Spleen (tissue), 11 donors: ENCODE measurements around the gene MAOB. TPM values are rescaled to one million over a fixed set of nuclear protein-coding genes. Genes with fewer than 3 reads are reported as not detected.

Experiments
- DNase-seq: peaks from one replicate; pipeline ENCODE4 v3.0.0-alpha.2; 2020
- H3K27ac ChIP-seq, 8 donors: fragments of 200-600 bp; sonication (generic) in 7 of 8; 1 replicate in 4 of 8; 2 replicates in 4 of 8; pipeline versions ENCODE4 v1.5.0 to v1.8.0; 2016 to 2021; ENCODE audit warnings: inconsistent platforms in 4 of 8, mild to moderate bottlenecking in 4 of 8, moderate library complexity in 1 of 8
- H3K27me3 ChIP-seq, 7 donors: fragments of 200-600 bp; sonication (generic) in 6 of 7; replicated peaks in 1 of 7; 1 replicate in 4 of 7; 2 replicates in 3 of 7; pipeline versions ENCODE4 v1.5.0 to v1.8.0; 2016 to 2021; ENCODE audit warnings: inconsistent platforms in 3 of 7, mild to moderate bottlenecking in 1 of 7
- H3K36me3 ChIP-seq, 6 donors: fragments of 200-600 bp; sonication (generic) in 5 of 6; 1 replicate in 4 of 6; 2 replicates in 2 of 6; pipeline versions ENCODE4 v1.5.0 to v1.8.0; 2016 to 2021; ENCODE audit warnings: inconsistent platforms in 2 of 6
- H3K4me1 ChIP-seq, 6 donors: fragments of 200-600 bp; sonication (generic) in 5 of 6; 1 replicate in 3 of 6; 2 replicates in 3 of 6; pipeline versions ENCODE4 v1.5.0 to v1.8.0; 2016 to 2021; ENCODE audit warnings: inconsistent platforms in 3 of 6
- H3K4me3 ChIP-seq, 8 donors: fragments of 200-600 bp; sonication (generic) in 7 of 8; 1 replicate in 4 of 8; 2 replicates in 4 of 8; pipeline versions ENCODE4 v1.5.0 to v1.8.0; 2016 to 2021; ENCODE audit warnings: inconsistent platforms in 4 of 8, mild to moderate bottlenecking in 4 of 8, moderate library complexity in 2 of 8
- H3K9me3 ChIP-seq, 8 donors: fragments of 200-600 bp; sonication (generic) in 7 of 8; 1 replicate in 4 of 8; 2 replicates in 4 of 8; pipeline versions ENCODE4 v1.5.0 to v1.8.0; 2016 to 2021; ENCODE audit warnings: inconsistent platforms in 4 of 8
- CTCF ChIP-seq, 11 experiments: fragments of 200-600 bp in 7 of 11; fragments of 450-650 bp in 4 of 11; sonication (generic) in 4 of 11; IDR thresholded peaks in 8 of 11; conservative IDR thresholded peaks in 3 of 11; 1 replicate in 7 of 11; 2 replicates in 4 of 11; pipeline versions ENCODE4 v1.4.0 to v1.8.0; 2016 to 2021; ENCODE audit warnings: antibody characterized with exemption in 11 of 11, inconsistent platforms in 4 of 11, mild to moderate bottlenecking in 1 of 11
- POLR2A ChIP-seq, 3 donors: fragments of 450-650 bp; IDR thresholded peaks; one replicate each; pipeline ENCODE4 v1.5.1; 2017; ENCODE audit warnings: antibody characterized with exemption in 3 of 3, mild to moderate bottlenecking in 1 of 3
- POLR2AphosphoS5 ChIP-seq, 3 donors: sonication (generic); formaldehyde crosslinking; IDR thresholded peaks; one replicate each; pipeline ENCODE4 v1.5.1; 2017; ENCODE audit warnings: antibody characterized with exemption in 3 of 3
- WGBS, 5 donors: extraction: QIAGEN DNeasy Blood & Tissue Kit in 3 of 5; methylation state at CpG; one replicate each; pipeline versions ENCODE4 v1.1.5 to v1.1.7; 2013 to 2018; 5-methylcytosine and 5-hydroxymethylcytosine counted together
- intact Hi-C: fragments of 100-400 bp; cut with DNase I; formaldehyde crosslinking; loops from one replicate; pipeline ENCODE4 v1.15.0; 2023; ENCODE audit warnings: low total_unique reads
- polyA plus RNA-seq, 3 donors: library from polyadenylated mRNA; stranded (reverse); fragments of 200-250 nt; gene quantifications; one replicate each; pipeline ENCODE4 v1.2.1, GENCODE V29; 2013
- total RNA-seq, 7 donors: library from RNA; depleted of rRNA in 3 of 7; stranded (reverse); fragments of >200 nt in 3 of 7; fragmentation: NEBNext Ultra II Directional in 4 of 7; extraction: Animal tissue kit (Norgen Biotek cat#: 25700) in 4 of 7; gene quantifications; one replicate each; pipeline versions ENCODE4 v1.1.0 to v1.2.1, GENCODE V29; 2016 to 2021
- donor health status: healthy with polysubstance abuse.
- donor health status: DM: no; HTN: no; CAD: no; lungs with moderate emphysema.
- donor health status: DM: no; HTN: no; CAD: no.
- donor health status: Bipolar disorder and iron deficiency.
- donor health status: healthy.
- donor health status: DM: no; HTN: no; CAD: no.
- donor health status: DM: yes; HTN: yes; CAD: no.

MAOB gene
- total and polyA plus RNA-seq, 10 donors, result 0.60 to 8.7 (median 1.6) TPM

GRCh38 chrX:43847352-43847751 lies 34.9 kb downstream of the MAOB start:
- WGBS, 5 donors, result 83 to 98% (median 92%) methylated on average over 2 of the region's 2 CpGs
- Histone ChIP-seq H3K36me3 (no peaks in the 10 kb centered on the region), H3K9me3 (no peaks in the 10 kb centered on the region), H3K4me1 (no peaks in the 10 kb centered on the region), H3K27me3 (peaks cover 0 to 18% (median 0%) of the 10 kb centered on the region in 7 donors), H3K4me3 (no peak overlapping the region), H3K27ac (no peak overlapping the region)
- intact Hi-C loops, result no loop called here
- TF ChIP-seq POLR2A (IDR thresholded peaks at IDR 0.05), result no peak
- no peak for TF ChIP-seq POLR2AphosphoS5 (IDR thresholded peaks at IDR 0.05)
- TF ChIP-seq CTCF (IDR thresholded peaks at IDR 0.05 in 8 of 11, conservative IDR thresholded peaks at IDR 0.05 in 3 of 11), result no peak
- DNase-seq, result no peak

- peaks cover 0 to 18% (median 0%) of the 10 kb centered on the region in 7 donors for H3K27me3 ChIP-seq
- H3K4me1 ChIP-seq, result no peaks in the 10 kb centered on the region
- H3K9me3 ChIP-seq, result no peaks in the 10 kb centered on the region
- H3K27ac ChIP-seq, result no peak overlapping the region
- H3K36me3 ChIP-seq, result no peaks in the 10 kb centered on the region
- H3K4me3 ChIP-seq, result no peak overlapping the region
- DNase-seq, result no peak
- intact Hi-C loops, result no loop called here
- TF ChIP-seq CTCF (IDR thresholded peaks at IDR 0.05 in 8 of 11, conservative IDR thresholded peaks at IDR 0.05 in 3 of 11) (no peak), POLR2A (IDR thresholded peaks at IDR 0.05) (no peak), POLR2AphosphoS5 (IDR thresholded peaks at IDR 0.05) (no peak)
Measured at GRCh38 chrX:43846558-43846957, 35.7 kb downstream of the MAOB start.

- no peak for DNase-seq
- Histone ChIP-seq H3K9me3 (no peaks in the 10 kb centered on the region), H3K36me3 (no peaks in the 10 kb centered on the region), H3K4me3 (no peak overlapping the region), H3K27me3 (peaks cover 0 to 20% (median 0%) of the 10 kb centered on the region in 7 donors), H3K27ac (no peak overlapping the region), H3K4me1 (no peaks in the 10 kb centered on the region)
- intact Hi-C loops, result no loop called here
- no peak for TF ChIP-seq CTCF (IDR thresholded peaks at IDR 0.05 in 8 of 11, conservative IDR thresholded peaks at IDR 0.05 in 3 of 11)
- TF ChIP-seq POLR2AphosphoS5 (IDR thresholded peaks at IDR 0.05), result no peak
- no peak for TF ChIP-seq POLR2A (IDR thresholded peaks at IDR 0.05)
- 81 to 92% (median 82%) methylated on average over 2 of the region's 2 CpGs for WGBS, 5 donors
Measured at GRCh38 chrX:43845776-43846175, 36.5 kb downstream of the MAOB start.

GRCh38 chrX:43840265-43840664 lies 42.0 kb downstream of the MAOB start:
- no peak overlapping the region for H3K4me3 ChIP-seq
- WGBS, 5 donors, result 47 to 96% (median 69%) methylated on average over 3 of the region's 3 CpGs
- no peak overlapping the region for H3K27ac ChIP-seq
- H3K4me1 ChIP-seq, result no peaks in the 10 kb centered on the region
- H3K36me3 ChIP-seq, result no peaks in the 10 kb centered on the region
- H3K9me3 ChIP-seq, result no peaks in the 10 kb centered on the region
- DNase-seq, result no peak
- no peak for TF ChIP-seq POLR2AphosphoS5 (IDR thresholded peaks at IDR 0.05)
- TF ChIP-seq CTCF (IDR thresholded peaks at IDR 0.05 in 8 of 11, conservative IDR thresholded peaks at IDR 0.05 in 3 of 11), result no peak
- no peak for TF ChIP-seq POLR2A (IDR thresholded peaks at IDR 0.05)
- intact Hi-C loops, result no loop called here
- H3K27me3 ChIP-seq, result peaks cover 0 to 21% (median 0%) of the 10 kb centered on the region in 7 donors
